IMR-90 (cell line): Measurements from ENCODE around the gene GLS. TPM values are rescaled to one million over a fixed set of nuclear protein-coding genes. Genes with fewer than 3 reads are reported as not detected.

Experiments
- ATAC-seq: fragments of 200-7000 bp; cut with Tn5 transposase; 2 replicates; pipeline ENCODE4 v1.9.1; 2020; ENCODE audit warnings: low read depth, mild to moderate bottlenecking, moderate library complexity
- BruUV-seq: library from RNA; stranded (reverse); fragments of 400-500 nt; replicated peaks from 2 replicates; lab custom pipeline; 2021; lab: Mats Ljungman, UMichigan
- CTCF ChIA-PET: fragments of 300-600 bp; formaldehyde crosslinking; extraction: SDS; loops from one replicate; lab custom pipeline; 2021; ENCODE audit warnings: antibody characterized with exemption; lab: Yijun Ruan, JAX
- POLR2A ChIA-PET: fragments of 300-600 bp; sonication (Branson Sonifier 250); formaldehyde crosslinking; loops from one replicate; lab custom pipeline; 2022; ENCODE audit warnings: antibody characterized with exemption; ENCODE audit not compliant: unreplicated experiment; lab: Charles Lee
- DNase-seq: peaks from one replicate; pipeline ENCODE4 v3.0.0; 2013
- H2AFZ ChIP-seq: replicated peaks from 2 replicates; pipeline ENCODE3; 2013; ENCODE audit warnings: low read length, mild to moderate bottlenecking; ENCODE audit not compliant: poor library complexity
- H2AK5ac ChIP-seq: 2 replicates; pipeline ENCODE4 v1.6.1; 2013; ENCODE audit warnings: low read depth, low read length, inconsistent platforms
- H2AK9ac ChIP-seq: replicated peaks from 2 replicates; pipeline ENCODE3; 2013; ENCODE audit warnings: mild to moderate bottlenecking, low read depth, low read length, moderate library complexity; ENCODE audit not compliant: poor library complexity
- H2BK120ac ChIP-seq: 2 replicates; pipeline ENCODE4 v1.6.1; 2013; ENCODE audit warnings: low read depth, low read length, inconsistent platforms
- H2BK15ac ChIP-seq: 3 replicates; pipeline ENCODE4 v1.6.1; 2013; ENCODE audit warnings: low read depth, low read length, inconsistent platforms
- H2BK20ac ChIP-seq: 2 replicates; pipeline ENCODE4 v1.6.1; 2013; ENCODE audit warnings: low read depth, mild to moderate bottlenecking, inconsistent platforms, low read length, moderate library complexity
- H2BK5ac ChIP-seq: 2 replicates; pipeline ENCODE4 v1.6.1; 2013; ENCODE audit warnings: mild to moderate bottlenecking, low read depth, low read length, inconsistent platforms; ENCODE audit not compliant: poor library complexity, severe bottlenecking
- H3K14ac ChIP-seq: replicated peaks from 2 replicates; pipeline ENCODE4 v1.6.1; 2013; ENCODE audit warnings: low read depth, low read length, inconsistent platforms
- H3K18ac ChIP-seq: 2 replicates; pipeline ENCODE4 v1.6.1; 2013; ENCODE audit warnings: low read depth, low read length, control low read depth
- H3K23ac ChIP-seq: 2 replicates; pipeline ENCODE4 v1.6.1; 2013; ENCODE audit warnings: low read depth, low read length, inconsistent platforms
- H3K27ac ChIP-seq: 2 replicates; pipeline ENCODE4 v1.5.1; 2013; ENCODE audit warnings: mild to moderate bottlenecking, control low read depth, low read length; ENCODE audit not compliant: insufficient read depth
- H3K27me3 ChIP-seq: 2 replicates; pipeline ENCODE4 v1.6.1; 2013; ENCODE audit warnings: low read length; ENCODE audit not compliant: control insufficient read depth, insufficient read depth
- H3K36me3 ChIP-seq: 2 replicates; pipeline ENCODE4 v1.6.1; 2013; ENCODE audit warnings: low read length, mixed read lengths; ENCODE audit not compliant: control insufficient read depth, insufficient read depth
- H3K4ac ChIP-seq: 2 replicates; pipeline ENCODE4 v1.6.1; 2013; ENCODE audit warnings: low read depth, low read length, inconsistent platforms
- H3K4me1 ChIP-seq: 2 replicates; pipeline ENCODE4 v1.6.1; 2013; ENCODE audit warnings: low read length, mixed read lengths; ENCODE audit not compliant: control insufficient read depth, insufficient read depth
- H3K4me2 ChIP-seq: 2 replicates; pipeline ENCODE4 v1.6.1; 2013; ENCODE audit warnings: low read depth, mild to moderate bottlenecking, control low read depth, low read length, moderate library complexity
- H3K4me3 ChIP-seq: 2 replicates; pipeline ENCODE4 v1.5.1; 2013; ENCODE audit warnings: low read depth, mild to moderate bottlenecking, control low read depth, low read length, moderate library complexity; ENCODE audit not compliant: insufficient read depth
- H3K56ac ChIP-seq: 2 replicates; pipeline ENCODE4 v1.6.1; 2013; ENCODE audit warnings: low read length, inconsistent platforms; ENCODE audit not compliant: insufficient read depth; ENCODE audit errors: extremely low read depth
- H3K79me1 ChIP-seq, 2 experiments: 2 replicates each; pipeline ENCODE4 v1.6.1; 2013; ENCODE audit warnings: low read length in 2 of 2, inconsistent platforms in 1 of 2, low read depth in 1 of 2
- H3K9ac ChIP-seq: 2 replicates; pipeline ENCODE4 v1.6.1; 2013; ENCODE audit warnings: low read depth, low read length, control low read depth
- H3K9me1 ChIP-seq: 2 replicates; pipeline ENCODE4 v1.6.1; 2013; ENCODE audit warnings: low read length, inconsistent platforms; ENCODE audit not compliant: insufficient read depth
- H3K9me3 ChIP-seq: 2 replicates; pipeline ENCODE4 v1.6.1; 2013; ENCODE audit warnings: low read length; ENCODE audit not compliant: control insufficient read depth, insufficient read depth
- H4K20me1 ChIP-seq: 2 replicates; pipeline ENCODE4 v1.6.1; 2013; ENCODE audit warnings: low read length, inconsistent platforms; ENCODE audit not compliant: insufficient read depth
- H4K5ac ChIP-seq: 2 replicates; pipeline ENCODE4 v1.6.1; 2013; ENCODE audit warnings: mild to moderate bottlenecking, low read depth, low read length, control low read depth
- H4K8ac ChIP-seq, 2 experiments: 2 replicates each; pipeline ENCODE4 v1.6.1; 2013; ENCODE audit warnings: low read depth in 2 of 2, low read length in 2 of 2, control low read depth in 1 of 2, inconsistent platforms in 1 of 2
- H4K91ac ChIP-seq: 2 replicates; pipeline ENCODE4 v1.6.1; 2013; ENCODE audit warnings: low read depth, low read length, inconsistent platforms; ENCODE audit not compliant: insufficient read depth
- BHLHE40 ChIP-seq: fragments of 150-350 bp; IDR thresholded peaks from 2 replicates; pipeline ENCODE4 v1.6.1; 2016; ENCODE audit warnings: mild to moderate bottlenecking, low read depth, low read length
- CEBPB ChIP-seq: IDR thresholded peaks from 2 replicates; pipeline ENCODE4 v1.6.1; 2012; ENCODE audit warnings: low read depth, low read length, improper control_type of control experiment
- CHD1 ChIP-seq: IDR thresholded peaks from 2 replicates; pipeline ENCODE4 v1.6.1; 2012; ENCODE audit warnings: low read depth, low read length, improper control_type of control experiment
- FOS ChIP-seq: fragments of 150-350 bp; IDR thresholded peaks from 2 replicates; pipeline ENCODE4 v1.6.1; 2016; ENCODE audit warnings: low read depth, low read length
- MAFK ChIP-seq: IDR thresholded peaks from 2 replicates; pipeline ENCODE4 v1.6.1; 2012; ENCODE audit warnings: low read depth, low read length, improper control_type of control experiment
- MAZ ChIP-seq: IDR thresholded peaks from 2 replicates; pipeline ENCODE4 v1.6.1; 2012; ENCODE audit warnings: low read depth, mild to moderate bottlenecking, low read length, improper control_type of control experiment, moderate library complexity, borderline replicate concordance
- MXI1 ChIP-seq: IDR thresholded peaks from 2 replicates; pipeline ENCODE4 v1.6.1; 2012; ENCODE audit warnings: low read depth, mild to moderate bottlenecking, low read length, moderate library complexity, borderline replicate concordance
- NFE2L2 ChIP-seq: fragments of 150-350 bp; IDR thresholded peaks from 2 replicates; pipeline ENCODE4 v1.6.1; 2016; ENCODE audit warnings: low read depth, mild to moderate bottlenecking, low read length
- POLR2A ChIP-seq: IDR thresholded peaks from 2 replicates; pipeline ENCODE4 v1.6.1; 2012; ENCODE audit warnings: mild to moderate bottlenecking, low read depth, low read length
- RAD21 ChIP-seq: IDR thresholded peaks from 2 replicates; pipeline ENCODE4 v1.6.1; 2012; ENCODE audit warnings: low read length, improper control_type of control experiment
- RCOR1 ChIP-seq: IDR thresholded peaks from 2 replicates; pipeline ENCODE4 v1.6.1; 2012; ENCODE audit warnings: mild to moderate bottlenecking, low read length, improper control_type of control experiment; ENCODE audit not compliant: insufficient replicate concordance
- RFX5 ChIP-seq: IDR thresholded peaks from 2 replicates; pipeline ENCODE4 v1.8.0; 2012; ENCODE audit warnings: low read depth, mild to moderate bottlenecking, low read length, moderate library complexity
- SMC3 ChIP-seq: fragments of 150-350 bp; IDR thresholded peaks from 2 replicates; pipeline ENCODE4 v1.6.1; 2016; ENCODE audit warnings: low read depth, mild to moderate bottlenecking, antibody characterized with exemption, low read length, moderate library complexity
- USF2 ChIP-seq: fragments of 150-350 bp; IDR thresholded peaks from 2 replicates; pipeline ENCODE4 v1.6.1; 2017; ENCODE audit warnings: mild to moderate bottlenecking, antibody characterized with exemption, low read length, low read depth
- WGBS, 2 experiments: methylation state at CpG; one replicate each; pipeline versions ENCODE4 v1.1.5 to v1.1.7; 2013; ENCODE audit warnings: missing lambda C conversion rate in 2 of 2; ENCODE audit not compliant: insufficient read length in 1 of 2; ENCODE audit errors: extremely low coverage in 2 of 2; 5-methylcytosine and 5-hydroxymethylcytosine counted together
- dilution Hi-C: fragments of 300-500 bp; cut with HindIII; formaldehyde crosslinking; loops from one replicate; pipeline ENCODE4 v1.14.3; 2018; ENCODE audit warnings: low sequenced_read_pairs; ENCODE audit not compliant: unreplicated experiment
- in situ Hi-C: fragments of 300-500 bp; cut with MboI; formaldehyde crosslinking; loops from 3 replicates; pipeline ENCODE4 v1.14.3; 2019; ENCODE audit warnings: low sequenced_read_pairs, inconsistent platforms, mixed read lengths
- intact Hi-C: fragments of 100-400 bp; cut with micrococcal nuclease; formaldehyde crosslinking; loops from 2 replicates; pipeline ENCODE4 v1.10.0; 2022
- polyA plus RNA-seq, 3 experiments: library from polyadenylated mRNA; depleted of rRNA; stranded (reverse); fragments of >200 nt; gene quantifications; 2 replicates each; pipeline ENCODE4 v1.2.3, GENCODE V29; 2012; ENCODE audit warnings: low replicate concordance in 1 of 3
- total RNA-seq: library from RNA; depleted of rRNA; stranded (reverse); fragments of >200 nt; gene quantifications from 2 replicates; pipeline ENCODE4 v1.2.3, GENCODE V29; 2012
- TF ChIP-seq, protein P1 (sequence below): conservative IDR thresholded peaks from 2 replicates; pipeline ENCODE4 v1.5.1; 2012; ENCODE audit warnings: mild to moderate bottlenecking, low read depth, low read length, improper control_type of control experiment
- TF ChIP-seq, protein P2 (sequence below): fragments of 150-350 bp; IDR thresholded peaks from 2 replicates; pipeline ENCODE4 v1.6.1; 2016; ENCODE audit warnings: low read depth, mild to moderate bottlenecking, low read length, moderate library complexity, borderline replicate concordance

The GLS gene
- total and polyA plus RNA-seq, 2 of the 4 experiments (the other 2 are of a cell fraction): 87.5 to 130 TPM

DNA sequence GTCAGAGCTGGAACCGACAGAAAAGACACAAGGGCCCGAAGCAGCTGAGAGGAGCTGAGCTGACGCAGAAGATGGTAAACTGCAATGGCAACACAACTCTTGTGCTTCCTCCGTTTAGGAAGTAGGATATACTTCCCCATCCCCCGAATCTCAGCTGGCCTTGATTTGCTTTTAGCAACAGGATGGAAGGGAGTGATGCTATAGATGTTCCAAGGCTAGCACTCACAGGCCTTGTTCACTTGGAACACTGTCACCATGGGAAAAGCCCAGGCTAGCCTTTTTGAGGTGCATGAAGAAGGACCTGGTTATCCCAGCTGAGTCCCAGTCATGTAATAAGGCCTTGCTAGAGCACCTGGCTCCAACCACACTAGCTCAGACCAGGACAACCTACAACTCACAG lies 107.3 kb downstream of the GLS start:
- dilution Hi-C loops (no loop called here), in situ Hi-C loops (no loop called here), intact Hi-C loops (no loop called here)
- Histone ChIP-seq H2BK5ac (no peak overlapping the region), H3K4me3 (no peak overlapping the region), H3K56ac (no peak overlapping the region), H3K4me1 (no peaks in the 10 kb centered on the region), H2AK9ac (no peak overlapping the region), H4K8ac (no peak overlapping the region), H3K14ac (no peak overlapping the region), H2BK20ac (no peak overlapping the region), H2BK120ac (no peak overlapping the region), H3K27ac (no peak overlapping the region), H3K79me1 (peaks cover 0 to 10% of the 10 kb centered on the region in 2 experiments; a peak in 2 of 4 replicates), H3K27me3 (no peaks in the 10 kb centered on the region), H2BK15ac (no peak overlapping the region), H3K36me3 (peaks cover 63% of the 10 kb centered on the region), H2AK5ac (no peak overlapping the region), H3K18ac (no peak overlapping the region), H4K5ac (no peak overlapping the region), H4K91ac (no peak overlapping the region), H3K23ac (no peak overlapping the region), H3K9ac (no peak overlapping the region), H3K9me1 (peaks cover 15% of the 10 kb centered on the region), H3K4me2 (no peak overlapping the region), H2AFZ (no peak overlapping the region), H3K9me3 (no peaks in the 10 kb centered on the region), H4K20me1 (peaks cover 15% of the 10 kb centered on the region; the same call in 1 of the 2 replicates), H3K4ac (no peak overlapping the region)
- no TSS peak for BruUV-seq
- TF ChIP-seq RFX5 (no peak), MAFK (no peak), FOS (no peak), CHD1 (no peak), NFE2L2 (no peak), BHLHE40 (no peak), SMC3 (no peak), CEBPB (no peak), RCOR1 (no peak), USF2 (no peak), POLR2A (no peak), MXI1 (no peak), MAZ (no peak), RAD21 (no peak)
- TF ChIP-seq, protein P1, sequence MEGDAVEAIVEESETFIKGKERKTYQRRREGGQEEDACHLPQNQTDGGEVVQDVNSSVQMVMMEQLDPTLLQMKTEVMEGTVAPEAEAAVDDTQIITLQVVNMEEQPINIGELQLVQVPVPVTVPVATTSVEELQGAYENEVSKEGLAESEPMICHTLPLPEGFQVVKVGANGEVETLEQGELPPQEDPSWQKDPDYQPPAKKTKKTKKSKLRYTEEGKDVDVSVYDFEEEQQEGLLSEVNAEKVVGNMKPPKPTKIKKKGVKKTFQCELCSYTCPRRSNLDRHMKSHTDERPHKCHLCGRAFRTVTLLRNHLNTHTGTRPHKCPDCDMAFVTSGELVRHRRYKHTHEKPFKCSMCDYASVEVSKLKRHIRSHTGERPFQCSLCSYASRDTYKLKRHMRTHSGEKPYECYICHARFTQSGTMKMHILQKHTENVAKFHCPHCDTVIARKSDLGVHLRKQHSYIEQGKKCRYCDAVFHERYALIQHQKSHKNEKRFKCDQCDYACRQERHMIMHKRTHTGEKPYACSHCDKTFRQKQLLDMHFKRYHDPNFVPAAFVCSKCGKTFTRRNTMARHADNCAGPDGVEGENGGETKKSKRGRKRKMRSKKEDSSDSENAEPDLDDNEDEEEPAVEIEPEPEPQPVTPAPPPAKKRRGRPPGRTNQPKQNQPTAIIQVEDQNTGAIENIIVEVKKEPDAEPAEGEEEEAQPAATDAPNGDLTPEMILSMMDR: no peak
- TF ChIP-seq, protein P2, sequence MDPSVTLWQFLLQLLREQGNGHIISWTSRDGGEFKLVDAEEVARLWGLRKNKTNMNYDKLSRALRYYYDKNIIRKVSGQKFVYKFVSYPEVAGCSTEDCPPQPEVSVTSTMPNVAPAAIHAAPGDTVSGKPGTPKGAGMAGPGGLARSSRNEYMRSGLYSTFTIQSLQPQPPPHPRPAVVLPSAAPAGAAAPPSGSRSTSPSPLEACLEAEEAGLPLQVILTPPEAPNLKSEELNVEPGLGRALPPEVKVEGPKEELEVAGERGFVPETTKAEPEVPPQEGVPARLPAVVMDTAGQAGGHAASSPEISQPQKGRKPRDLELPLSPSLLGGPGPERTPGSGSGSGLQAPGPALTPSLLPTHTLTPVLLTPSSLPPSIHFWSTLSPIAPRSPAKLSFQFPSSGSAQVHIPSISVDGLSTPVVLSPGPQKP: no peak
- POLR2A ChIA-PET: no interaction called here
- WGBS, 2 experiments: 100% methylated on average over 2 of the region's 5 CpGs; no CpG with 5 or more reads in 1 of the 2 experiments
- CTCF ChIA-PET: no interaction called here
- ATAC-seq: no peak
- DNase-seq: no peak
